Stimulated activated CD8-positive, alpha-beta memory T cell treated with anti-CD3 and anti-CD28 coated beads, Interleukin-7, amount 100 ng/mL, for 1 hour (primary cell): ENCODE measurements around the gene RGL1.

Experiments used
- DNase-seq, 2 donors: peaks; one replicate each; pipeline ENCODE4 v3.0.0-alpha.2; 2020; ENCODE audit warnings: low read depth in 2 of 2

The RGL1 gene

DNA sequence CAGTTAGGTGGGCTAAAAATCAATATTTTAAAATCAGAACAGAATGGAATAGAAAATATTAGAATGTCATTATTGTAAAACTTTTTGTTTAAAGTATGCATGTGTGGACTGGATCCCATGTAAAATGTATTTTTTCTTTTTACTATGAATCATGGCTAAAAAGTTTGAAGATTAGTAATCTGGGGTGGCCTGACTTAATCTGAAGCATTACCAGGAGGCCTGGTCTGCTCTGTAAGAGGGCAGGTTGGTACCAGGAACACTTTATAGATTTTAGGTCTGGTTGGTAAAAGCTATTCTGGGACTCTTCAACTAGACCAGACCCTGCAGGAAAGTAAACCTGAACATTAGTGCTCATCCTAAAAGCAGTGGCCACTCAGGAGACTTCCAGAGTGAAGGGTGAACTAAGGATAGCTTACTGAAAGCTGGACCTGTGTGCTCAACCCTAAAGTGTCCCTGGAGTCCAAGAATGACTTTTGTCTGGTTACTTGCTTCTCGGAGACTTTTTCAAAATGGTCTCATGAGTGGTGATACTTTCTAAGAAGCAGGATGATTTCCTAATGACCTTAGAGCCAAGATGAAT lies 16.5 kb downstream of the RGL1 start:
- DNase-seq, result no peak

DNA sequence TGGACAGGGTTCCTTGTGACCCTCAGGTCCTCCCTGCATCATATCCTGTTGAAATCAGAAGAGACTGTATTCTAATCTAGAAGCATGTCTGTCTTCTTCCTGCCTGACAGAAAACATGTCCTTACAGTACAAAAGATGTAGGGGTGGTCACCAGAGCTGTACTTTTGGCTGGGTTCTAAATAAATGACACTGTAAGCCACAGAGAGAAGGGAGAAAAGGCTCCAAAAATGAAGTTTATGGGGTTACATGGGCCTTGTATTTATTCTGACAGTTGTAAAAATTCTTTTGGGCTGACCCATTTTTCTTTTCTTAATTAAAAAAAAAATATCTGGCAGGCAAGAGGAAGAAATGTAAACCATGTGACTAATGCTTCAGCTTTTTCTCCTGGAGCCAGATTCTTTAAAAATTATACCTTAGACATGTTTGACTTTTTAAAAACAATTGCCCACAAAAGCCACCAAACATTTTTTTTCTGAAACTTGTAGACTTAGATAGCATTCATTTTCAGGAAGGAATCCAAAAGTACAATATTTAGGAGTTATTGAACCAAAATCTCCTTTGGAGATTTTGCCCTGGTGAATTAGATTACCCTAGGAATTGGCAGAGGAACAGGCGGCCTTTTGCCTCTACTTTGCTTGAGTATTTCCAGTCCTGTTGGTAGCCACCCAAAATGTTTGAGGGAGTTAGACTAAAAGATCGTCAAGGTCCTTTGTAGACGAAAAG lies 17.1 kb downstream of the RGL1 start:
- DNase-seq, result no peak

DNA sequence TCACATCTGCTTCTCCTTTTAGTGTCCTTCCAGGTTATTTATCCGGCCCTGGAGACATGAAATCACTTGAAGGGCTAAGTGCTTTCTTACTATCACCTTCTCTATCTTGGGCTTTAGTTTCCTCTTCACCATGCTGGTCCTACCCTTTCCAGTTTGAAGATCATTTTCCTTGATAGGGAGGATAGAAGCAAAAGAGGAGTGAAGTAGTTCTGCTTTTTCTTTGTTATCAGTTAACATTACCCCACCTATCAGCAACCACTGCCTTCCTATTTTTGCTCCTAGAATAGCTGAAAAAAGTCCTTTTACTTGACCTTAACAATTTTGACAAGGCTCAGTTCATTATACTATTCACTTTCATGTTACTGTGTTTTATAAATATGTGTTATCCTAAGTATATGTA lies 19.4 kb downstream of the RGL1 start:
- no peak for DNase-seq

DNA sequence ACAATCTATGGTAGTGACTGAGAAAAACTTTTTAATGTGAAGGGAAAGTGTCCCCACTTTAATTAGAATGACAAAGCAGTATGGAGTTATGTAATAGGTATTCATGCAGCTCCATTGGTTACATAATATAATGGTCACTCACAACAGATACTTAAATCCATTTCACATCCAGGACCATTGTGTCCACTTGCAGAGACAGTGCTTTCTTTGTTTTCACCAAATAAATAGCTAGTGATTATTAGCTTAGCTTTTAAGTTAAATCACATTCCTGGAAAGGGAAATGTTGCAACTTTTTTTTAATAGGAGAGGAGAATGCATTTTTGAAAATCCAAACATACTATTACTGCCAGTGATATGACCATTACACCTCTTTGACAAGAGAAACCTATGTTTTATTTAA lies 22.9 kb downstream of the RGL1 start:
- DNase-seq, result no peak

DNA sequence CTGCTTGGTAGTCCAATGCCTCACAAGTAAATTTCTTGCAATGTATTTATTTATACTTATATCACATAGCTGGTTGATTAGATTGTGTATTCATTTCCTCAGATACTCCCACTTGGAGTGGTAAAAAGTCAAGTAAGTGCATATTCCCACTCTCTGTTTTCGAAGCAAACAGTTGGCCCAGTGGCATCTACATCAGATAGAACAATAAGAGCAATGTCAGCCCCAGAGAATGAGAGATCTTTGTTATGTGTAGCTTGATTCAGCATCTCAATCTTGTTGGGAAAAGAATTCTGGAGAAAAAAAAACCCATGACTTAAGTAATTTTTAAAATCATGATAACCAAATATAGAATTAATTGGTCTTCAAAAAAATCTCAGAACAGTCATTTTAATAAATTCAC lies 25.5 kb downstream of the RGL1 start:
- DNase-seq, result no peak

DNA sequence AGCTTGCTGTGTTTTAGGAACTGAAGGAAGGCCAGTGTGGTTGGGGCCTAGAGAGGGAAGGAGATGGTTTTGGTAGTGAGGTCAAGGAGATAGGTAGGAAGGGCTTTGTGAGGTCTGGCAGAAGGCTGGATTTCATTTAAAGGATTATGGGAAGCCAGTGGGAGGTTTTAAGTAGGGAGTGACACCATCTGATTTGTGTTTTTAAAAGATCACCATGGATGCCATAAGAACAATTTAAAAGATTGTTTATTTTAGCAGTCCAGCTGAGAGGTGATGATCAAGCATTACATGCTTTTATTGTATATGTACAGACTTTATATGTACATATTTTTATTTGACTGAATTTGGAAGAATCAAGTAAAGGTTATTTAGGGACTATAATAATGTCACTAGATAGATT lies 26.4 kb downstream of the RGL1 start:
- no peak for DNase-seq

DNA sequence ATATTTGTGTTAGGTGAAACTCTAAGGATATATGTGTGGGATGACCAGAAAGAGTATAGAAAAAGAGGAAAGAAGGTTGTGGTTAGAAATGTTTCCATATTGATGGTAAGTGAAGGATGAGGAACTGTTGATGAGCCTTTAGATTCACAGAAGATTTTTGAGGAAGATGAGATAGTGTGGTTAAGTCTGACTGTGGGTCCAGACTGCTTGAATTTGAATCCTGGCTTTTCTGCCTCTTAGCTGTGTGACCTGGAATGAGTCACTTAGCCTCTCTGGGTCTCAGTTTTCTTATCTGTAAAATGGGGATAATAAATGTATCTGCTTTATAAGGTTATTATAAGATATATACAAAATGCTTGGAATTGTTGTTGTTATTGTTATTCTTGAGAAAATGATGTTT lies 27.5 kb downstream of the RGL1 start:
- DNase-seq, result no peak

DNA sequence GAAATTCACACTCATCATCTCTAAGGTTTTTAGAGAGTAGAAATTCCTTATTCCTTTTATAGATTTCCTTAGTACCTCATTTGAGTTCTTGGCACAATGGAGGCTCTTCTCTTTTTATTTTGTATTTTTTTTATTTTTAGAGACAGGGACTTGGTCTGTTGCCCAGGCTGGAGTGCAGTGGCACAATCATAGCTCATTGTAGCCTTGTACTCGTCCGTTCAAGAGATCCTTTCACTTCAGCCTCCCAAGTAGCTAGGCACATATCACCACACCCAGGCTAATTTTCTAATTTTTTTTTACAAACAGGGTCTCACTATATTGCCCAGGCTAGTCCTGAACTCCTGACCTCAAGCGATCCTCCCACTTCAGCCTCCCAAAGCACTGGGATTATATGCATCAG lies 29.6 kb downstream of the RGL1 start:
- DNase-seq, result no peak

DNA sequence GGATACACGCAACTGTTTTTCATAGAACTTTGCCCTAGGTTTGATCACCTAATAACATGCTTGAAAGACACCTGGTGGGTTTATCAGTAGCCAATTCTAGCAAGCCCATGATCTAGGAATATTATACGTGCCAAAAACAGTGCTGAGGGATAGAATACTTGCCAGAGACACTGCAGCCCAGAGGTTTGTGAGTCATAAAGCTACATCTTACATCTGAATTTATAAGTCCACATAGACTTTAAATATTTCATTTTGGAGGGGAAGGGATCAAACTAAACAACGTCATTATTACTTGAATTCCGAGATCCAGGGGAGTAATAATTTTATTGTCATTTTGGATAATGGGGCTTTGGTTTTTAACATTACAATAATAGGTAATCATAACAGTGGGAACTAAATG lies 31.7 kb downstream of the RGL1 start:
- no peak for DNase-seq

DNA sequence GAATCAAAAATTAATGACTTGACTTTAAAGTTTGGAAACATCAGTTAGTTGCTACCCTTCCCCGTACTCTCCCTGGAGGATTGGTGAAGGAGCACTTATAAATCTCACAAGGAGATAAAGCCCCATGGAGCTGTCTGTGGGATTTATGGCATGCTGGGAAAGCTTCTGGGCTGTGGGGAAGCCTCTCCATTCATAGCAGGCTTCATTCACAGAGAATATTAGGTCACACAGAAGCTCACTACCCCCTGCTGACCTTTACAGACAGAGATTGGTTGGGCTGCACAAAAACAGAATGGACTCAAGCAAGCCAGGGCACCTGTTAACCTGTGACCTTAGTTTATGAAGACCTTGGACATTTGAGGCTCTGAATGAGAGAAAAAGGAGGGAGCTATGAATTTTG lies 32.1 kb downstream of the RGL1 start:
- no peak for DNase-seq

DNA sequence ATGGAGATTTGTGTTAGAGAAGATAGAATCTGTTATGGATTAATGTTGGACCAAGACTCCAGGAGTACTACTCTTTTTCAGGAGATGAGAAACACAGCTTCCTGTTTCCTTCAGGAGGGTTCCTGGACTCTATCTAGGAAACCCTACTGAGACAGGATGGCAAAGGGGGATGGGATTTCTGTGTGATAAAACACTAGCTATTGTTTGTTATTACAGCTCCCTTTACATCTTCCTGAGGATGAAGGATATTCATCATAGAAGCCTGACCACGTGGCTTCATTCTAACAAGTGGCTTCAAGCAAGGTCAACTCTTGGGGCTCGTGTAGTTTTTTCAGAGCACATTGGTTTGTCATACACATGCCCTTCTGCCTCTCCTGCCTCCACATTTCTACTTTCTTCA lies 33.3 kb downstream of the RGL1 start:
- no peak for DNase-seq

DNA sequence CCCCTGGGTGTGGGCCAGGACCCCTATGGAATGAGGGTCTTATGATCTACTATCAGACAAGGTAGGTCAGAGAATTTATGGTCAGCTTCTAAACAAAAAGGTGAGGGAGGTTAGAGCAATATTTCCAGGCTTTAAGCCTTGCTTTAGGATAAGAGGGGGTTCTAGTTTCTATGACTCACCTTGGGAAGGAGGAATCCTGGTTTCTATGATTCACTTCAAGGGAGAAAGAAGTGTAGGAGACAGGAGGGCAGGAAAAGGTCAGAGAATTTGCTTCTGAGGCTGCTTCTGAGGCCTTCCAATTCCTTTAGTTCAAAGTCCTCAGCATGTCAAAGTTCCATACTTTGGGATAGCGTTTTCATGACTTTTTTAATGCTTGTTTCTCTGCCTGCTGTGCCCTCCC lies 35.2 kb downstream of the RGL1 start:
- DNase-seq, result no peak

DNA sequence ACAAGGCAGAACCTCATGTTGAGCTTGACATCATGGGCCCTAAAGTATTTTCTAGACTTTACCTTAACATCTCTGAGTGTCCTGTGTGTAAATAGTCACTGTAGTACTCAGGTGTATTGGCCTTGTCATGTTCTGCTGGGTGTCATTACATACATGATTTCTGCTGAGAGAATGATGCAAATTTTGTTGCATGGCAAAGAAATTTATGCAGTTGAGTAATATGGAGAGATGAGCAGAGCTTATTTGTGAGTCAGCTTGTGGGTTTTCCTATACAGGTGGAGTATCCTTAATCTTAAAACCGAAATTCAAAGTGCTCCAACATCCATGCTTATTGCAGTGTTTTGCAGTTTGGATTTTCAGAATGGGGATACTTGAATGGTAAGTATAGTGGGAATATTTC lies 36.6 kb downstream of the RGL1 start:
- no peak for DNase-seq

DNA sequence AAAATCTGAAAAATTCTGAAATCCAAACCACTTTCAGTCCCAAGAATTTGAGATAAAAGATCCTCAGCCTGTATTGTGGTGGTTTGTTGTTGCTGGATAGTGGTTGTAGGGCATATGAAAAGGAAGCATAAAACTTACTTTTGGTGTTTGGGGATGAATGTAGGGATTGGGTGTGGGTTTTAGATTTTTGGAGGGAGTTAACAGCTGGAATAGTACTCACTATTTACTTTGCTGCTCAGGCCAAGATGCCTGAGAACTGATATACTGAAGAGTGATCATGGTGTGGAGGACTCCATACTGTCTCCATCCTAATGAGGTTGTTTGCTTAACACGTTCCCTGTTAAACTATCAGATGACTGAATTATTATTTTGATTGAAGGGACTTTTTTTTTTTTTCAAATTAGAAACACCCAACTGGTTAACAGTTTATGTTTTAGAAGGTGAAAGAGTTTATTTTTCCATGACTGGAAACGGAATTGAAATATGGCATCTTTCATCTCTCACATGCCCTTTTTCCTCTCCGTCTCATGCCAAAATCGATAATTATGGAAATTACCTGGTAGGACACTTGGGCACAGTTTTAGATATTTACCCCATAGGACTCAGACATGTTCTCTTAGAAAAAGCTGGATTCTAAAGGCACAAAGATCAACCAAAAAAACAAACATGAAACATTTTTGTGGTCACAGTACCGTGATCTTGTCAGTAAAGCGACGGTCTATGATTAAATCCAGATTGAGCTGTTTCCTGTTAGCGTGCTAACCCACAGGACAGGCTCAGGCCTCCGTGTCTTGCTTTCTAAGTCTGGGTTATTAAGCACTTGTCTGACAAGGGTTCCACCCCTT lies 37.3 kb downstream of the RGL1 start:
- no peak for DNase-seq

DNA sequence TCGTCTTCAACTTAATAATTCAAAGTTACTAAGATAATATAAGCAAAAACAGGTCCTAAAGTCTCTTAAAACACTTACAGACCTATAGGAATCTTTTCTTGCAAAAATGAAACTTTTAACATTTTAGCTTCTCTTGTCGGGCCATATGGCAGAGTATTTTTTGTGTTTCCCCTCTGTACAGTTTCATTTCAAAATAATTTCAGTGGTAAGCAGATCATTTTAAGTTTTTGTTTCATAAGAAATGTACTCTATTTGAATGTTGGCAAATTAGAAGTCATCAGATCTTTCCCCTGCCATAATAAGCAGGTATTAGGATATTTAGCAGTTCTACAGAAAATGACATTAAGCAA lies 37.9 kb downstream of the RGL1 start:
- DNase-seq, result no peak

DNA sequence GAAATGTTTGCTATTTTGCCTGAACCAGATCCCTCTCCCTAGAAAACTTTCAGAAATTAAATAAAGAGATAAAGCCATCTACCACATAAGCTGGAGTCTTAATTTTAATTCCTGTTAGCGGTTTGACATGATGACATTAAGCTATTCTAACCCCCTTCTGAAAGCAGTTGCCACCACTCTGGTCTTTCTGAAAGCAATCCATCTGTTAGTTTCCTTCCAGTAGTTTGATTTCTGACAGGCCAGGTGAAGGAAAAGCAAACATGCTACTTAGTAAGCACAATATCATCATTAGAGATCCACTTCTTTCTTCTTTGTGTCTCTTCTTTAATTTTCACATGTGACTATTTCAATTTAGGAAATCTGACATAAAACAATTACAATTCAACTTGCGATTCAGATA lies 39.9 kb downstream of the RGL1 start:
- DNase-seq, result no peak

DNA sequence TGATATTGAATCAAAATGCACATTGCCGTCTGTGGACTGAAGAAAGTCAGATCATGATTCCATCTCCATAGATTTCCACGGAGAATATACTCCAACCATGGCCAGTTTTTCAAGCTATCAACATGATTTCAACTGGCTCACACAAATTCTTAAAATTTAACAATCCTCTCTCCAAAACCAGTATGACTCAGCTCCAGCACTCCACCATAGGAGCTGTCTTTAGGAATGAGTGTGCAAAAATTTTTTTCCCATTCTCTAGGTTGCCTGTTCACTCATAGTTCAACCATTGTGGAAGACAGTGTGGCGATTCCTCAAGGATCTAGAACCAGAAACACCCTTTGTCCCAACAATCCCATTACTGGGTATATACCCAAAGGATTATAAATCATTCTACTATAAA lies 40.8 kb downstream of the RGL1 start:
- DNase-seq, result no peak

DNA sequence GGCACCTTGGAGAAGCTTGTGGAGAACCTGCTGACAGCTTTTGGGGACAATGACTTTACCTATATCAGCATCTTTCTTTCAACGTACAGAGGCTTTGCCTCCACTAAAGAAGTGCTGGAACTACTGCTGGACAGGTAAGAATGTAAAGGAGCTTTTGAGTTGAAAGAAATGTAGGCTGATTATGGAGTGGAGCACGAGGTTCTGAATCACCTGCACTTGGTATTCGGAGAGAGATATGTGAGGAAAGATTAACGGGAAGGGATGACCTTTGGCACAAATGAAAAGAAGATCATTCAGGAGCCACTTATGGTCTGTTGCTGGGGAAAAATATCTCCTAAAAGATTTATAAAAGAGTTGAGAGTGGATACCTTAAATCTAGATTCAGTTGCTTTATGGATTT lies 42.7 kb downstream of the RGL1 start:
- no peak for DNase-seq

DNA sequence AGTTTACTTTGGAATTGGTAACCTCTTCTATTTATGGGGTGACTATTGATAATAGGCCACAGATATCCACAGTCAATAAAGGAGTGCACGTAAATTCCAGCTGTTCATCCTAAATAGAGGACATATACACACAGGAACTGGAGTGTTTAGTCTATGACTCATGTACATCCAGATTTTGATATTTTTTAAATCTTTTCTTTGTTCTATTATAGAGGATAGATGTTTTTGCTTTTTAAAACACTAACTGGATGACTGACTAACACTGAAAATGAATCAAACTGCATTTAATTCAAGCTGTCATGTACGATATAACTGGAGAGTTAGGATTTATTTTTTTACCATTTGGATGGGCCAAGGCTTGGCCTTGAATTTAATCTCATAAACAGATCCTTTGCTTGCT lies 45.9 kb downstream of the RGL1 start:
- no peak for DNase-seq

DNA sequence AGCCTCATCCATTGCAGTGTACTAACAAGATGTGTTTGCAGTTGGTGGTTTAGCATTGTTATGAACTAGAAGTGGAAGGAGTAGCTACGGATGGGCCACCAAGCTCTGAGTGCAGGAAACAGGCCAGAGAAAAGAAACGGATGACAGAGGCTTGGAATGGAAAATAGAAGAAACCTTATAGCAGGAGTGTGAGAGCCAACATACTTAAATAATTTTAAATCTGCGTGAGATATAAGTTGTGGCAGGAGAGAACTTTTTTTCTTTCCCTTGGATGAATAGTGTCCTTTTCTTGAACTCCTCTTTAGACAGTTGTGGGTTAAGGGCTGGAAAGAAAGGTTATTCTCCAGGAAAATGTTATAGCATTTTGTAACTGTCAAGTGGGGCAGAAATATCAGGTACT lies 54.2 kb downstream of the RGL1 start:
- no peak for DNase-seq

DNA sequence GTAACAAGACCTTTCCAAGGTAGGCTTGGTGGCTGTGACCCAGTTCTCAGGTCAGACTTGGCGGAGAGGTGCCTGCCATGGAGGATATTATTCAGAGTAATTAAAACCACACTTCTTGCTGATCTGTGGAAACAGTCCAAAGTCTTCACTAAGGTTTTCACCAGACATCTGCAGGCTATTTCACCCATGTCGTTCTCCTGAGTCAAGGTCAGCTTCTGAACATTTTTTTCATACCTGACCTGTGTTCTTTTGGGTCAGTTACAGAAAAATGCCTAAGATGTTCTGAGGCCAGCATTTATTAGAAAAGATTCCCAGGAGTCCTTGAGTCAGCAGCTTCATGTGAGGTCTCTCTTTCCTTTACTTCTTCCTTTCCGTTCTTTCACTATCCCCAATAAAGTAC lies 54.9 kb downstream of the RGL1 start:
- DNase-seq, result no peak

DNA sequence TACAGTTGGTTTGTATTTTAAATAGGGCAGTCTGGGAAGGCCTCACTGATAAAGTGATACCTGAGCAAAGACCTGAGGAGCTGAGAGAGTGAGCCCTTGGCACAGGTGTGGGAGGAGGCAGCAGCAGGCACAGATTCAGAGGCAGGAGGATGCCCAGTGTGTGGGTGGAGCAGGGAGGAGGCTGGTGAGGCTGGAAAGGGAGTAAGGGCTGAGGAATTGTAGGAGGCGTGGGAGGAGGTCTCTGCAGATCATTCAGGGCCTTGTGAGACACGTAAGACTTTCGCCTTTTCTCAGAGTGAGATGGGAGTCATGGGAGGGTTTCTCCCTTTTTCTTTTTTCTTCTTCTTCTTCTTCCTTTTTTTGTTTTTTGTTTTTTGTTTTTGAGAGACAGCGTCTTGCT lies 58.0 kb downstream of the RGL1 start:
- no peak for DNase-seq

DNA sequence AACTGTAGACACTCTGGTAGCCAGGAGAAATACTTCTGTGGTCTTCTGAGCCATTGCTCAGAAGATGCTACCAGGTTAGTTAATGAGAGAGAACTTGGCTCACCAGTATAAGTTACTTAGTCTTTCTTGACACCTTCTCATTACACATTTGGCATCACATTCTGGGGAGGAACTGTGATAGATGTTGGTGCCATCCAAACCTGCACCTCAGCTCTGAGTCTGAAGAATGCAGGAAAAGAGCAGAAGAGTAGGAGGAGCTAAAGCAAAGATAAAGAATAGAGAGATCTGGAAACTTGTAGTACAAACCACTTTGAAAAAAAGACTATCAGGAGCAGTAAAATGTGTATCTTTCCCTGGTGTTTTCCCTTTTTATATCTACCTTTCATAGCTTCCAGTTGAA lies 58.9 kb downstream of the RGL1 start:
- DNase-seq, result no peak
